SK-N-SH (cell line): ENCODE data around the gene JMJD6. TPM values are rescaled to one million over a fixed set of nuclear protein-coding genes. Genes with fewer than 3 reads are reported as not detected.

Experiments used
- CTCF ChIA-PET: fragments of 300-600, 350-600 bp; formaldehyde crosslinking; extraction: SDS; loops from one replicate; lab custom pipeline; 2021; lab: Yijun Ruan, JAX
- POLR2A ChIA-PET: fragments of 350-600 bp; sonication (Branson Sonifier 250); formaldehyde crosslinking; extraction: SDS; loops from one replicate; lab custom pipeline; 2020; ENCODE audit warnings: antibody characterized with exemption, inconsistent platforms; lab: Yijun Ruan, JAX
- DNase-seq: peaks from one replicate; pipeline ENCODE4 v3.0.0; 2012
- H2AFZ ChIP-seq: fragments of 200-600 bp; sonication (generic); 2 replicates; pipeline ENCODE4 v1.8.1; 2016; ENCODE audit warnings: antibody characterized with exemption, mild to moderate bottlenecking, low read depth
- H3F3A ChIP-seq: fragments of 200-600 bp; sonication (generic); replicated peaks from 2 replicates; pipeline ENCODE3; 2016; ENCODE audit warnings: antibody characterized with exemption, mild to moderate bottlenecking; ENCODE audit not compliant: insufficient read depth
- H3K27ac ChIP-seq, 2 experiments: fragments of 200-500 bp in 1 of 2; fragments of 200-600 bp in 1 of 2; sonication (Bioruptor generic) in 1 of 2; sonication (generic), shearing (Covaris generic) in 1 of 2; 2 replicates each; pipeline versions ENCODE4 v1.5.1 to v1.6.1; 2014 to 2016; ENCODE audit warnings: low read depth in 2 of 2, inconsistent platforms in 1 of 2, low read length in 1 of 2, mild to moderate bottlenecking in 1 of 2, mixed read lengths in 1 of 2
- H3K27me3 ChIP-seq: fragments of 200-600 bp; sonication (generic), shearing (Covaris generic); 2 replicates; pipeline ENCODE4 v1.6.1; 2016; ENCODE audit warnings: mixed run types; ENCODE audit not compliant: insufficient read depth
- H3K36me3 ChIP-seq, 2 experiments: fragments of 200-500 bp in 1 of 2; fragments of 200-600 bp in 1 of 2; sonication (Bioruptor generic) in 1 of 2; sonication (generic) in 1 of 2; replicated peaks in 1 of 2; 2 replicates each; pipeline versions ENCODE3 to v1.5.1; 2014 to 2016; ENCODE audit warnings: low read length in 1 of 2, mild to moderate bottlenecking in 1 of 2; ENCODE audit not compliant: insufficient read depth in 2 of 2, control insufficient read depth in 1 of 2
- H3K4me1 ChIP-seq, 2 experiments: fragments of 200-500 bp in 1 of 2; fragments of 200-600 bp in 1 of 2; sonication (Bioruptor generic) in 1 of 2; sonication (generic), shearing (Covaris generic) in 1 of 2; 2 replicates each; pipeline versions ENCODE4 v1.5.1 to v1.6.1; 2014 to 2016; ENCODE audit warnings: low read depth in 1 of 2, low read length in 1 of 2, mixed run types in 1 of 2; ENCODE audit not compliant: insufficient read depth in 2 of 2, control insufficient read depth in 1 of 2
- H3K4me2 ChIP-seq: fragments of 200-600 bp; sonication (generic), shearing (Covaris generic); 2 replicates; pipeline ENCODE4 v1.6.1; 2017; ENCODE audit warnings: mixed run types
- H3K4me3 ChIP-seq, 2 experiments: fragments of 200-500 bp in 1 of 2; fragments of 200-600 bp in 1 of 2; sonication (Bioruptor generic) in 1 of 2; sonication (generic), shearing (Covaris generic) in 1 of 2; 2 replicates each; pipeline versions ENCODE4 v1.5.1 to v1.8.1; 2014 to 2016; ENCODE audit warnings: low read depth in 2 of 2, inconsistent platforms in 1 of 2, low read length in 1 of 2, mild to moderate bottlenecking in 1 of 2, mixed read lengths in 1 of 2, moderate library complexity in 1 of 2
- H3K79me2 ChIP-seq: fragments of 200-600 bp; sonication (generic); 2 replicates; pipeline ENCODE4 v1.8.1; 2017; ENCODE audit warnings: mild to moderate bottlenecking; ENCODE audit not compliant: insufficient read depth
- H3K9ac ChIP-seq: fragments of 200-600 bp; sonication (generic); 2 replicates; pipeline ENCODE4 v1.6.1; 2017; ENCODE audit warnings: mixed run types
- H3K9me2 ChIP-seq: fragments of 200-600 bp; sonication (generic); 2 replicates; pipeline ENCODE4 v1.6.1; 2017; ENCODE audit warnings: mixed run types
- H3K9me3 ChIP-seq: fragments of 200-600 bp; sonication (generic); 2 replicates; pipeline ENCODE4 v1.6.1; 2017; ENCODE audit warnings: mixed run types, mild to moderate bottlenecking, moderate library complexity
- H4K20me1 ChIP-seq: fragments of 200-600 bp; sonication (generic); 2 replicates; pipeline ENCODE4 v1.6.1; 2017; ENCODE audit warnings: mild to moderate bottlenecking, mixed run types; ENCODE audit not compliant: insufficient read depth
- CTCF ChIP-seq: fragments of 200-600 bp; sonication (generic); IDR thresholded peaks from 2 replicates; pipeline ENCODE4 v1.6.1; 2017; ENCODE audit warnings: antibody characterized with exemption, mild to moderate bottlenecking, moderate library complexity
- ELF1 ChIP-seq: IDR thresholded peaks from 2 replicates; pipeline ENCODE4 v1.4.0; 2012
- EP300 ChIP-seq, 2 experiments: IDR thresholded peaks; 2 replicates each; pipeline versions ENCODE4 v1.4.0 to v1.6.1; 2012; ENCODE audit warnings: borderline replicate concordance in 1 of 2, low read depth in 1 of 2, low read length in 1 of 2
- EZH2phosphoT487 ChIP-seq: fragments of 200-600 bp; sonication (generic); IDR thresholded peaks from 2 replicates; pipeline ENCODE4 v1.6.1; 2017; ENCODE audit warnings: low read depth, mixed run types, mild to moderate bottlenecking, antibody characterized with exemption, moderate library complexity, borderline replicate concordance
- GABPA ChIP-seq: IDR thresholded peaks from 2 replicates; pipeline ENCODE4 v1.4.0; 2012; ENCODE audit warnings: low read depth, mild to moderate bottlenecking
- JUND ChIP-seq: IDR thresholded peaks from 2 replicates; pipeline ENCODE4 v1.4.0; 2012
- PBX3 ChIP-seq: IDR thresholded peaks from 2 replicates; pipeline ENCODE4; 2012
- RAD21 ChIP-seq: IDR thresholded peaks from 2 replicates; pipeline ENCODE4 v1.6.1; 2012; ENCODE audit warnings: mild to moderate bottlenecking, low read length
- TAF1 ChIP-seq: IDR thresholded peaks from 2 replicates; pipeline ENCODE4 v1.6.1; 2012; ENCODE audit warnings: low read depth, mild to moderate bottlenecking, low read length, moderate library complexity, borderline replicate concordance
- TCF12 ChIP-seq: IDR thresholded peaks from 2 replicates; pipeline ENCODE4 v1.4.0; 2012
- USF1 ChIP-seq: IDR thresholded peaks from 2 replicates; pipeline ENCODE4 v1.4.0; 2012; ENCODE audit warnings: low read depth, borderline replicate concordance
- WGBS: methylation state at CpG from one replicate; pipeline ENCODE4 v1.1.6; 2017; ENCODE audit warnings: low lambda C conversion rate; 5-methylcytosine and 5-hydroxymethylcytosine counted together
- polyA plus RNA-seq, 3 experiments: library from polyadenylated mRNA; depleted of rRNA; stranded (reverse); fragments of >200 nt; gene quantifications; 2 replicates each; pipeline ENCODE4 v1.2.3, GENCODE V29; 2012
- TF ChIP-seq, protein P1 (sequence below): fragments of 150-350 bp; IDR thresholded peaks from 2 replicates; pipeline ENCODE4 v1.6.1; 2017; ENCODE audit warnings: antibody characterized with exemption, low read length, low read depth, borderline replicate concordance
- TF ChIP-seq, protein P2 (sequence below): IDR thresholded peaks from 2 replicates; pipeline ENCODE4 v1.4.0; 2012; ENCODE audit warnings: low read depth

JMJD6 gene
- polyA plus RNA-seq, 1 of the 3 experiments (the other 2 are of a cell fraction), result 23.3 TPM

DNA sequence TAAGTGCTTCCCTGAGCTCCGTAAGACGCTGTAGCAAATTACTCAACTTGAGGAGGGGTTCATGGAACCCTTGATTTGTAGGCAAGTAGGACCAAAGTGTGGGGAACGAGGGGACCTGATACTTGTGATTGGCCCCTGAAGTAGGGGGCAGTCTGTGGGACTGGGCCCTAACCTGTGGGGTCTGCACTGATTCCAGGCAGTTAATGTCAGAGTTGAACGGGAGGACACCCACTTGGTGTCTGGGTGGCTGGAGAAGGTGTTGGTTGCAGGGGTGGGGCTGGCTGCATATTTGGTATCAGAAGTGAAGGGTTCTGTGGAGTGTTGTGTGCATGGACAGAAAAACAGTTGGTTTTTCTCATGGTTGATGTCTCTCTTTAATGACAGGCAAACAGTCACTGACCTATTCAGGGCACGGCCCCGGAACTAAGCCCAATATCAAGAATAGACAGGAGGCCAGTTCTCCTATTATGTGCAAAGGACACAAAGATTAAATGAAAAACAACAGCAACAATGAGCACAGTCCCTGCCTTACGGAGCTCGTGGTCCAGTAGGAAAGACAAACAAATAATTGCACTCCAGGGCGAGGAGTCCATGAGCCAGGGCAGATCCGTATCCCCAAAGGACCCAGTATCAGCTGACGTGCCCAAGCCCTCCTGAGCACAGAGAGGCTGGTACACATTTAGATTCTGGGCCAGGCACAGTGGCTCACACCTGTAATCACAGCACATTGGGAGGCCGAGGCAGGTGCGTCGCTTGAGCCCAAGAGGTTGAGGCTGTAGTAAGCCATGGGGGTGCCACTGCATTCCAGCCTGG is 34.8 kb downstream of the JMJD6 start:
- H3K27me3 ChIP-seq, result no peaks in the 10 kb centered on the region
- H3K36me3 ChIP-seq, result peaks cover 8 to 11% of the 10 kb centered on the region in 2 experiments
- no peaks in the 10 kb centered on the region for H3K9me3 ChIP-seq
- H3K4me1 ChIP-seq, result peaks cover 0 to 13% of the 10 kb centered on the region in 2 experiments; a peak in 1 of 4 replicates
- H3K4me2 ChIP-seq, result no peak overlapping the region
- peaks cover 40% of the 10 kb centered on the region for H4K20me1 ChIP-seq
- no peak overlapping the region for H3K9ac ChIP-seq
- peaks cover 80% of the 10 kb centered on the region for H3K79me2 ChIP-seq
- H3K9me2 ChIP-seq, result no peaks in the 10 kb centered on the region
- no peak overlapping the region for H3K27ac ChIP-seq
- no peak for DNase-seq
- no peak overlapping the region for H3K4me3 ChIP-seq
- WGBS, result 96% methylated on average over 14 of the region's 14 CpGs
- CTCF ChIA-PET, result interaction anchor here (1.1 to 12.2 kb wide), 7 partner anchors 10 to 176 kb away, joined by 3 to 255 read pairs (median 9); partner anchors contain the start of genes MGAT5B and MXRA7
- peaks cover 3% of the 10 kb centered on the region for H3F3A ChIP-seq
- POLR2A ChIA-PET, result no interaction called here
- no peak overlapping the region for H2AFZ ChIP-seq
- TF ChIP-seq GABPA, result no peak
- no peak for TF ChIP-seq USF1
- no peak for TF ChIP-seq CTCF
- TF ChIP-seq PBX3, result no peak
- TF ChIP-seq TCF12, result no peak
- no peak for TF ChIP-seq EP300 (IDR thresholded peaks at IDR 0.05; ENCODE audit: borderline replicate concordance in 1 of 2, low read depth in 1 of 2, low read length in 1 of 2)
- no peak for TF ChIP-seq ELF1
- no peak for TF ChIP-seq TAF1
- TF ChIP-seq RAD21, result no peak
- TF ChIP-seq EZH2phosphoT487, result no peak
- TF ChIP-seq, protein P1, sequence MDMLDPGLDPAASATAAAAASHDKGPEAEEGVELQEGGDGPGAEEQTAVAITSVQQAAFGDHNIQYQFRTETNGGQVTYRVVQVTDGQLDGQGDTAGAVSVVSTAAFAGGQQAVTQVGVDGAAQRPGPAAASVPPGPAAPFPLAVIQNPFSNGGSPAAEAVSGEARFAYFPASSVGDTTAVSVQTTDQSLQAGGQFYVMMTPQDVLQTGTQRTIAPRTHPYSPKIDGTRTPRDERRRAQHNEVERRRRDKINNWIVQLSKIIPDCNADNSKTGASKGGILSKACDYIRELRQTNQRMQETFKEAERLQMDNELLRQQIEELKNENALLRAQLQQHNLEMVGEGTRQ, result no peak
- TF ChIP-seq, protein P2, sequence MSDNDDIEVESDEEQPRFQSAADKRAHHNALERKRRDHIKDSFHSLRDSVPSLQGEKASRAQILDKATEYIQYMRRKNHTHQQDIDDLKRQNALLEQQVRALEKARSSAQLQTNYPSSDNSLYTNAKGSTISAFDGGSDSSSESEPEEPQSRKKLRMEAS, result no peak
- no peak for TF ChIP-seq JUND
